ENCODE measurements around the gene P2RX1.

GRCh38 chr17:3946711-3947235 is 30.5 kb upstream of the P2RX1 start:
- TF ChIP-seq POLR2A (IDR thresholded peaks at IDR 0.05) = no peak
- no peak for TF ChIP-seq CTCF (IDR thresholded peaks at IDR 0.05)

Measured in esophagus squamous epithelium (tissue), 4 donors.